GM19035 (cell line): Measurements from ENCODE around the gene SNAP47.

Experiments
- ATAC-seq: cut with Tn5 transposase; IDR thresholded peaks from one replicate; pipeline ENCODE4 v1.9.1; 2021; ENCODE audit not compliant: unreplicated experiment

Gene SNAP47

GRCh38 chr1:227767401-227768124 is 32.3 kb downstream of the SNAP47 start:
- no peak for ATAC-seq

DNA sequence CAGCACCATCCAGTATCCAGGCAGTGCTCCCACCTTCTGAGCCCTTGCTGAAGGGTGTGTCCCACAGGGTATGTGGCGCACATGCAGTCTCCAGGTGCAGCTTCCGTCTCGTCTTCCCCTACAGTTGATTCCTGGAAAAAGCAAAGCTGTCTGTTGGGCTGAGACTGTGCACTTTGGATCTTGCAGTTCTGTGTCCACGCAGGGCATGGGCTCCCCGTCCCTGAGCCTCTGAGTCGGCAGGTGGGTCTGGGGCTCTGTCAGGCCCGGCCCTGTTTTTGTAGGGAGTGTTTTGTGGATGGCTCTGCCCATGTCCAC is 32.8 kb downstream of the SNAP47 start:
- ATAC-seq, result no peak

GRCh38 chr1:227768640-227769039 is 33.4 kb downstream of the SNAP47 start:
- no peak for ATAC-seq

DNA sequence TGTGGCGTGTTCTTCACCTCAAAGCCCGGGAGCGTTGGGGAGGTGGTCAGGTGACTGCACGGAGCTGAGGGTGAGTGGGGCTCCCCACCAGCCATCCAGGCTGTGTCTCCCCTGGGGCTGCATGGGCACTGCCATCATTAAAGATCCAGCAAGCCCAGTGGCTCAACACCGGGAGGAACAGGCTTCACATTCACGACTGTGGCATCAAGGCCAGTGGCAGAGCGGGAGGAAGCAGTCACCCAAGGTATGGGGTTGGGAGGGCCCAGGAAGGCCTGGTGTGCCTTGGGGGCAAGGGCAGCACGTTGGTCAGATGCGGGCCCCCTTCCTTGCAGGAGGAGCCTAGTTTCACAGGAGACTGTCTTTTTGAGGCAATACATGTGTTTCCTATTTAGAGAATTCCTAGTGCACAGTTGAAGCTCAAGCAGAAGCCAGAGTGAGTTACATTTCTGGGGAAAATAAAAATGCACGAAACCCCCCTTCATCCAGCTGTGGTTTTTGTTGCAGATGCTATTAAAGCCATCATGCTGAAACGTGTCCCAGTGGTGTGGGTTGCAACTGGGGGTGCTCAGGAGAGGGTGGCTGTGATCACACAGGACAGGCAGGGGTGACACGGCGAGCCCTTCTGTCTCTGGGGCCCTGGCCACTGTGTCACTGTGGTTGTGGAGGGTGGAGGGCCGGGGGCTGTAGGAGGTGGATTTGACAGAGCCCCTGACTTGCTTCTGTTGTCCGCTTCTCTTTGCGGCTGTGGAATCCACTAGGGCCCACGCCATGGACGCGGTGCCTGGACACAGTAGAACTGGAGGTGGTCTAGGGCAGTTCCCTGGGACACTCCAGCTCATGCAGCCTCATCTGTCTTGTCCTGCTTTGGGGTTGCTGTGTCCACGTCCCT is 34.1 kb downstream of the SNAP47 start:
- ATAC-seq, result no peak

- no peak for ATAC-seq
These were observed 34.8 kb downstream of the SNAP47 start for GRCh38 chr1:227769936-227770494.

DNA sequence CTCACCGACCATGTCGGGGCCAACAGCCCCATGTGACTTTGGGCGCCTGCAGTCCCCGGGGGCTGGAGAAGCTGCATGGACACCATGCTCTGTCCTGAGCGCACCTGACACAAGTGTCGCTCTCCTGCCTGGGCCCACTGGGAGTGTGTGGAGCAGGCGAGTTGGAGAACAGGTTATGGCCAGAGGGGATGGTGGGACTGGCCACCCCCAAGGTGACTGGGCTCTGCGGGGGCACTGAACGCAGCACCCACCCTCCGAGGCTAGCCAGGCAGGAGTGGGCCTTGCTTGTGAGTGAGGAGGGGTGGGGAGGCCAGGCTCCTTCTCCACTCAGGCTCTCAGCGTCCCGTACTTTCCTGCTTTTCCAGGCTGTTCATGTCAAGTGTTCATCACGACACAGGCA is 35.6 kb downstream of the SNAP47 start:
- ATAC-seq, result no peak

GRCh38 chr1:227771326-227771725 is 36.1 kb downstream of the SNAP47 start:
- no peak for ATAC-seq

- no peak for ATAC-seq
These were observed 36.5 kb downstream of the SNAP47 start for GRCh38 chr1:227771771-227772170.

DNA sequence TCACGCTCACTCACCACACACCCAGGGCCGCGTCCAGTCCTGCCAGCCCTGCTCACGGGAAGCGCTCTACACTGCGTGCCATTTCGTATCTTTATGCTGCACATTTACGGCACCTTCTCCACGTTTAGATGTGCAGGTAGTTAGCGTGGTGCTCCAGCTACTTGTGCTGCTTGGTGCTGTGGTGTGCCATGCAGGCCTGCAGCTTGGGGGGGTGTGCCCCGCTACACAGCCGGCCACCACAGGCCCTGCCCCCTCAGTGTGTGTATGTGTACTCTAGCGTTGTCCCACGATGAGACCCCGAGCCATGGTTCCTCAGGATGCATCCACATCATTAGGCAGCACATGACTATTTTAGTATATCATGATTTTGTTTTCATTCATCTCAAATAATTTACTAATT is 38.3 kb downstream of the SNAP47 start:
- no peak for ATAC-seq

GRCh38 chr1:227774051-227774731 is 39.0 kb downstream of the SNAP47 start:
- no peak for ATAC-seq

DNA sequence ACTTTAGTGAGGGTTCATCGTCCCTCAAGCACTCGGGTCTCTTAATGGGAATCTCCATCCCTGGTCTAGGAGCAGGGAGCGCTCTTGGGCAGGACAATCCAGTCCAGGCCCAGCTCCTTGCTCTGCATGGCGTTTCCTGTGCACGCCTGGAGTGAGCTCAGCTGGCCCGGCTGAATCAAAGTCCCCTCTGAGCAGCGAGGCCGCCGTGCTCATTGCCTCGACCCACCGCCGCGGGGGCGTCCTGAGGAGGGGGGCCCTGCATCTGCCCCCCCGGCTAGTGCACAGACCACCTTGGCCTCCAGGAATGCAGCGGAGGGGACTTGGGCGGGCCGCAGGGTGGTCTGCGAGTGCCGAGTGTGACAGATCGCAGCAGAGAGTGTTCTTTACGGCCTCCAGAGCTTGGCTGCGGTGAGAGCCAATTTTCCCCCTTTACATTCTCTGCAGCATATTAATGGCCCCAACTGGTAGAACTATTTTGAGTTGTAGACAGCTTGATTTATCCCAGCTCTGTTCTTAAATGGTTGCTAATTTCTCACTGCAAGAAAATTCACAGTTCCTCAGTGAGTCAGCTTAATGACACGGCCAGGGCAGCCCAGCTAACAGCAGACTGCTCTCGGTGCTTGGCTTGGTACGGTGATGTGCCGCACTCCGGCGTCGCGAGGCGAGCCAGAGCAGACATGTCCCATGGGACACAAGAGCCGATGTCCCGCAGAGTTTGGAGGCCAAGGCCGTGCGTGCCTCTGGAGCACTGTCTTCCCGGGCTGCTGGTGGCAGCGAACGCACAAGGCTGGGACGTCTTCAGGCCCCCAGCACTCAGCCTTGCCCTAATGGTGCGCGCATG is 39.8 kb downstream of the SNAP47 start:
- ATAC-seq, result no peak

- ATAC-seq, result no peak
These were observed 40.6 kb downstream of the SNAP47 start for GRCh38 chr1:227775841-227776240.

GRCh38 chr1:227776331-227776771 is 41.1 kb downstream of the SNAP47 start:
- ATAC-seq, result no peak

- ATAC-seq, result no peak
These were observed 41.9 kb downstream of the SNAP47 start for GRCh38 chr1:227777156-227777555.

- no peak for ATAC-seq
These were observed 42.4 kb downstream of the SNAP47 start for GRCh38 chr1:227777646-227778045.

- no peak for ATAC-seq
These were observed 43.2 kb downstream of the SNAP47 start for GRCh38 chr1:227778401-227778947.

DNA sequence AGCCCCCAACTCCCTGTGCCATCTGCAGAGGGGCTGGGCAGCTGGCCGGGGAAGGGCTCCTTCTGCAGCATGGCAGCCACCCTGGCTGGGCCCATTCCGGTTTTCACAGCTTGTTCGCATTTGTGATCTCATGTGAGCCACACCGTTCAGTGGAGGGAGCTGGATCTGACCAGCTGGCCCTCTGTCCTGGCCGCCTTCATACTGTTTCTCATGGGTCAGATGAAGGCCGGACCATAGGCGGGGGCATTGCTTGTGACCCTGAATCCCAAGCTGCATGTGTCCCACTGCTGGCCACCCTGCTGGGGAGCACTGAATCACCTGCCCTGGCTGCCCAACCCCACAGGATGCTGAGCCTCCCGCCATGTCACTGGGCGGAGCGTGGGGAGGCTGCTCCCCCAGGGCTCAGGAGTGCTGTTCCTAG is 43.8 kb downstream of the SNAP47 start:
- no peak for ATAC-seq

- ATAC-seq, result no peak
These were observed 44.5 kb downstream of the SNAP47 start for GRCh38 chr1:227779685-227780084.

- no peak for ATAC-seq
These were observed 45.1 kb downstream of the SNAP47 start for GRCh38 chr1:227780101-227781044.
